Esophagus squamous epithelium (tissue), 4 donors: Measurements from ENCODE around the gene FOXA2.

Experiments used
- POLR2A ChIP-seq, 4 donors: fragments of 450-650 bp; IDR thresholded peaks; one replicate each; pipeline ENCODE4 v1.6.1; 2017; ENCODE audit warnings: antibody characterized with exemption in 4 of 4, mild to moderate bottlenecking in 4 of 4, moderate library complexity in 3 of 4
- TF ChIP-seq, protein P1 (sequence below), 6 experiments: fragments of 450-650 bp in 4 of 6; fragments of 200-600 bp in 2 of 6; sonication (generic) in 2 of 6; IDR thresholded peaks; one replicate each; pipeline ENCODE4 v1.5.1; 2016 to 2019; ENCODE audit warnings: antibody characterized with exemption in 6 of 6, mild to moderate bottlenecking in 4 of 6, moderate library complexity in 4 of 6

DNA sequence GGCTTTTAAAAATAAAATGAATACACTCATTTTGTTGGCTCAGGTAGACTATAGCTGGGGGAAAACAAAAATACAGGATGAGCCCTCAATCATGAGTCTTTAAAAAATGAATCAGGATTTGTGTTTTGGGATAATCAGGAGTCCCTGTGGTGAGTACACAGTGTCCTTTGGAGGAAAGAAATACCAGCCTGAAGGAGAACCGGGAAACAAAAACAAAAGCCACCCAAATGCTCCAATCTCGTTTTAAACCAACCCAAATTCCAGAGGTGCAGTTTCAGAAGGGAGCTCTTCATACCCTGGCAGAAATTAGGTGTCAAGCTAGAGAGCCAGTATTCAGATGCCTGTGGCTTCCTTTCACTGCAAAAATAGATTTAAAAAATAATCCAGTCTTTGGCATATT lies 23.3 kb upstream of the FOXA2 start:
- TF ChIP-seq, protein P1, sequence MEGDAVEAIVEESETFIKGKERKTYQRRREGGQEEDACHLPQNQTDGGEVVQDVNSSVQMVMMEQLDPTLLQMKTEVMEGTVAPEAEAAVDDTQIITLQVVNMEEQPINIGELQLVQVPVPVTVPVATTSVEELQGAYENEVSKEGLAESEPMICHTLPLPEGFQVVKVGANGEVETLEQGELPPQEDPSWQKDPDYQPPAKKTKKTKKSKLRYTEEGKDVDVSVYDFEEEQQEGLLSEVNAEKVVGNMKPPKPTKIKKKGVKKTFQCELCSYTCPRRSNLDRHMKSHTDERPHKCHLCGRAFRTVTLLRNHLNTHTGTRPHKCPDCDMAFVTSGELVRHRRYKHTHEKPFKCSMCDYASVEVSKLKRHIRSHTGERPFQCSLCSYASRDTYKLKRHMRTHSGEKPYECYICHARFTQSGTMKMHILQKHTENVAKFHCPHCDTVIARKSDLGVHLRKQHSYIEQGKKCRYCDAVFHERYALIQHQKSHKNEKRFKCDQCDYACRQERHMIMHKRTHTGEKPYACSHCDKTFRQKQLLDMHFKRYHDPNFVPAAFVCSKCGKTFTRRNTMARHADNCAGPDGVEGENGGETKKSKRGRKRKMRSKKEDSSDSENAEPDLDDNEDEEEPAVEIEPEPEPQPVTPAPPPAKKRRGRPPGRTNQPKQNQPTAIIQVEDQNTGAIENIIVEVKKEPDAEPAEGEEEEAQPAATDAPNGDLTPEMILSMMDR (IDR thresholded peaks at IDR 0.05) = no peak
- TF ChIP-seq POLR2A (IDR thresholded peaks at IDR 0.05) = no peak
